Activated naive CD8-positive, alpha-beta T cell (primary cell): Measurements from ENCODE around the gene TBX5.

Source experiments
- H3K27ac Mint-ChIP-seq: one replicate; pipeline ENCODE4 v1.8.0; 2021; ENCODE audit warnings: mixed read lengths
- H3K27me3 Mint-ChIP-seq: one replicate; pipeline ENCODE4 v1.8.0; 2021; ENCODE audit warnings: mixed read lengths
- H3K36me3 Mint-ChIP-seq: one replicate; pipeline ENCODE4 v1.8.0; 2021; ENCODE audit warnings: mixed read lengths
- H3K4me1 Mint-ChIP-seq: one replicate; pipeline ENCODE4 v1.8.0; 2021; ENCODE audit warnings: low read depth, mixed read lengths
- H3K4me3 Mint-ChIP-seq: one replicate; pipeline ENCODE4 v1.8.0; 2021; ENCODE audit warnings: mild to moderate bottlenecking, mixed read lengths
- H3K9me3 Mint-ChIP-seq: one replicate; pipeline ENCODE4 v1.8.0; 2021; ENCODE audit warnings: low read depth, mixed read lengths

Gene TBX5

GRCh38 chr12:114405519-114406271, at the start of gene TBX5:
Gene TBX5, minus strand, starts transcription at chr12:114406144. Its CDS starts 2,246 bp downstream, at chr12:114403898.
- Mint-ChIP-seq H3K27ac (no peak within 1 kb of the TSS), H3K4me1 (peaks cover 14% of the 10 kb centered on the region), H3K9me3 (no peaks in the 10 kb centered on the region), H3K36me3 (no peaks in the 10 kb centered on the region), H3K4me3 (no peak within 1 kb of the TSS), H3K27me3 (peaks cover 52% of the 10 kb centered on the region)

GRCh38 chr12:114451657-114452056, 45.7 kb upstream of the TBX5 start:
- Mint-ChIP-seq H3K4me1 (no peaks in the 10 kb centered on the region), H3K4me3 (no peak overlapping the region), H3K27me3 (peaks cover 43% of the 10 kb centered on the region), H3K9me3 (no peaks in the 10 kb centered on the region), H3K27ac (no peak overlapping the region), H3K36me3 (no peaks in the 10 kb centered on the region)

DNA sequence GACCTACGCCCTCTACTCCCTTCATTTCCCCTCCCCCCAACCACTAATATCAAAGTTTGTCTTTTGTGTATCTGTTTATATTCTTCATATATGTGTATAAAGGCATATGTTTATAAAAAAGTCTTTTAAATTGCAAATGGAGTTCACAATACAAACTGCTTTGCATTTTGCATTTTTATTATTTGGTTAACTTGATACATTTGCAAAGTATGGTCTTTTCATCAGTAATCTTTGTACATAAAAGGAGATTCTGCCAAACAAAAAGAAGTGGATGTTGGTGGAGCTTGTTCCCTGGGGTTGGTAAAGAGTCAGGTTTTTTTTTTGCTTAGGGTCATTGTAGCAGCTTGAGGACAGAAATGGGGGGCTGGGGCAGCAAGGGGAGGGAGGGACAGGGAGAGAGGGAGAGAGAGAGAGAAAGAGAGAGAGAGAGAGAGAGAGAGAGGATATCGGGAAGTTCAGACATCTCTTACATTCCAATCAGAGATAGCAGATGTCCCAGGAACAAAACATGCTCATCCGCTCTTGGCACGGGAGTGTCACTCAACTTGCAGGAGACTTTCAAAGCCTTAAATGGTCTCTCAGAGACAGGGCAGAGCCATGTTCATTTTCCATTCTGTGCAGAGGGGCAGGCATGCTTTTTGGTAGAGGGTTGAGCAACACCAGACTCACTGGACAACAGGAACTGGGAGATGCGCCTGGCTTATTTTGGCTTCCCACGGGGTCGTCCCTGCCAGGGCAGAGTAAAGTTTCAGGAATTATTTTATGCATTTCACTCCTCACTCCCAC, 44.8 kb upstream of the TBX5 start:
- Mint-ChIP-seq H3K27me3 (peaks cover 45% of the 10 kb centered on the region), H3K4me3 (no peak overlapping the region), H3K36me3 (no peaks in the 10 kb centered on the region), H3K4me1 (no peaks in the 10 kb centered on the region), H3K9me3 (no peaks in the 10 kb centered on the region), H3K27ac (no peak overlapping the region)

GRCh38 chr12:114450019-114450418, 44.1 kb upstream of the TBX5 start:
- H3K9me3 Mint-ChIP-seq = no peaks in the 10 kb centered on the region
- H3K4me3 Mint-ChIP-seq = no peak overlapping the region
- no peak overlapping the region for H3K27ac Mint-ChIP-seq
- H3K36me3 Mint-ChIP-seq = no peaks in the 10 kb centered on the region
- H3K27me3 Mint-ChIP-seq = peaks cover 44% of the 10 kb centered on the region
- no peaks in the 10 kb centered on the region for H3K4me1 Mint-ChIP-seq

DNA sequence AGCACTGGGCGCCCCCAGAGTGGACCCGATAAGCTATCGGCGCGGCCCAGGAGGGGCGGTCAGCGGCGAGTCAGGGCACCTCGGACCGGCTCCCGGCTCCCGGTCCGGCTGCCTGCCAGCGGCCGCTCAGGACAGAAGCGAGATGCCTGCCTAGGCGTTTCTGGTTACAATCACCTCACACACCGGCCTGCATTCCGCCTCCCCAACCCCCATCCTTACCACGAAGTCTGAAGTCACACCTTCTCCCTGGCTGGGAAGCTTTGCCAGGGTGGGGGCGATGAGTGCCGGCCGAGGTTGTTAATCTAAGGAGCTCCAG, 42.6 kb upstream of the TBX5 start:
- no peaks in the 10 kb centered on the region for H3K4me1 Mint-ChIP-seq
- no peak overlapping the region for H3K27ac Mint-ChIP-seq
- H3K36me3 Mint-ChIP-seq = no peaks in the 10 kb centered on the region
- H3K27me3 Mint-ChIP-seq = peaks cover 49% of the 10 kb centered on the region
- H3K4me3 Mint-ChIP-seq = no peak overlapping the region
- H3K9me3 Mint-ChIP-seq = no peaks in the 10 kb centered on the region

DNA sequence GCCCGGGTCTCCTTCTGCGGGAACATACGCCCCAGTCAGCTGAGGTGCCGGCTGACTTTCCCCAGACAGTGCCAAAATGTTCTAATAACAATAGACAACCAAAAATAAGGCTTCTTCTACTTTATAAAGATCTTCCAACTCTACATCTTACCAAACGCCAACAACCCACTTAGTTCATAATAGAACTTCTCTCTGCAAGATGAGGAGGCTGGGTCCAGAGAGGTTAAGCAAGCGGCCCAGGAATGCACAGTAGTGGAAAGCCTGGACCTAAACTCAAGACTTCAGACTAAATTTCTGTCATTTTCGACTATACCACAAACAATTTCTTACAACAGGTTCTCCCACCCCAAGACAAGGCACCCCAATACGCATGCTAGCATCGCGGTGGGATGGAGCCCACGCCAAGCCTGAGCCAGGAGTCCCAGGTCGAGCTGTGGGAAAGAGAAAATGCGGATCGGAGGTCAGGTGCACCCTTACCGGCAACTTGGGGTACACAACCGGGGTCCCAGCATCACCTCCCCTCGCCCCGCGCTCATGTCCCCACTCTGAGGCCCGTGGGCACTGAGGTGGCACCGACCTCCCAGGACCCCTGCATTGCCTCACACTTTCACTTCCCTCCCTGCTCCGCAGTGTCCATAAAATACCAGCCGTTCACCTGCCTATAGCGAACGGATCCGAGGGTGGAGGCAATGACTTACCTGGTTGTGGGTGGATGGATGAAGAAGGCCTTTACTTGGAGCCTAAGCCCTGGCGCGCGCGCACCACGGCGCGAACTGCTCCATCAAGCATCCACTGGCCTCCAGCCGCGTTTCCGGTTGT, 42.1 kb upstream of the TBX5 start:
- no peaks in the 10 kb centered on the region for H3K36me3 Mint-ChIP-seq
- H3K4me3 Mint-ChIP-seq = no peak overlapping the region
- no peaks in the 10 kb centered on the region for H3K9me3 Mint-ChIP-seq
- no peak overlapping the region for H3K27ac Mint-ChIP-seq
- peaks cover 55% of the 10 kb centered on the region for H3K27me3 Mint-ChIP-seq
- no peaks in the 10 kb centered on the region for H3K4me1 Mint-ChIP-seq

DNA sequence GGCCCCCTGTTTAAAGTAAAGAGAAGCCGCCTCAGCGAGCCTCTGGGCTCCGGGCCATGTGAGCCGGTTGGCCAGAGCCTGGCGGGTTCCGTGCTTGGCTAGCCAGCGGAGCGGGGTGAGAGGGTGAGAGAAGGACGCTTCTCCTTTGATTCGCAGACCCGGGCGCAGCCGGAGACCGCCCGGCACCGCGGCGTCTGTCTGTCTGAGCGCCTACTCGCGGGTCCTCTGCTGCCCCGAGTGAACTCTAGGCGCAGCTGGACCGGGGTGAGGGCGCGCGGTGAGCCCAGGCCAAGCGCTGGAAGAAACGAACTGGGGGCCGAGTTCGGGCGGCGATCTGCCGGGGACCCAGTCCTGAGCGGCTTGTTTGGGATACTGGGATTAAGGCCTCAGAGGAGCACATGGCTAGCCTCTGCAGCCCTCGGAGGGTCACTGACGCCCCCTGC, 41.4 kb upstream of the TBX5 start:
- H3K4me1 Mint-ChIP-seq = no peaks in the 10 kb centered on the region
- H3K4me3 Mint-ChIP-seq = no peak overlapping the region
- H3K27me3 Mint-ChIP-seq = peaks cover 58% of the 10 kb centered on the region
- H3K36me3 Mint-ChIP-seq = no peaks in the 10 kb centered on the region
- H3K27ac Mint-ChIP-seq = no peak overlapping the region
- no peaks in the 10 kb centered on the region for H3K9me3 Mint-ChIP-seq

DNA sequence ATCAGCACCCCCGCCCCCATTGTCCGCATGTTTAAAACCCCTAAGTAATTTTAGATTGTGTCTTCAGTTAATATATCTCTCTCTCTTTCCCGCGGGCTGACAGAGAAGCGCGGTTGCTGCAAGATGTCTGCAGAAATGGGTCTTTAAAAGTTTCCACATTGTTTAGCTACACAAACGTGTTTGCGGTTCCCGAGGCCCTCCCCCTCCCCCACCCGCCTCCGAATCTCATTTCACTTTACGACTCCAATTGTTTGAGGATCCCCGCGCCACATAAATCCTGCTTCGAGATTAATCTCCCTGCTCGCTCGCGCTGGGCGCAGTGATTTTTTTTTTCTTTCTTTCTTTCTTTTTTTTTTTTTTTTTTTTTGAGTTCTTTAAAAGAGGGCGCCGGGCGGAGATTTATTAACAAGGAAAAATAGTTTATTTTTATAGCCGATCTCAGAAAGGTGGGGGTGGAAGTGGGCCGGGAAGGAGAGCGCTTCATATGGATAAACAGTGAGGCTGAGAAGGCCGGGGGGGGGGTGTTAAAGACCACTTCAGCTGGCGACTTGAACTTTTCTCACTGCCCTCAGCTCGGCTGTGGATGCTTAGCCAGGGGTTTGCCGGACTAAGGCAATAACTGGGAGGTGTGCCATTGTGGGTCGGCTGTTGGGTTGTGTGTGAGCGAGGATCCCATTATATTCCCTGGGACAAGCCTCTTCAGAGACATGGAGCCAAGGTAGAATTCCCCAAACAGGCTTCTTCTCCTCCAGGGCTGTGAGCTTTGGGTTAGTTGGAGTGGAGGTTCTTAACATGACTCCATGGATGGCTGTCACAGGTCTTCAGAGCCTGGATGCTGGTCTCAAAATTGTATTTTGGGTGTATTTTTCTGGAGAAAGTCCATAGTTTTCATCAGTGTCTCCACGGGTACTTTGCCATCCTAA, 39.7 kb upstream of the TBX5 start:
- H3K4me3 Mint-ChIP-seq = no peak overlapping the region
- no peaks in the 10 kb centered on the region for H3K4me1 Mint-ChIP-seq
- H3K27me3 Mint-ChIP-seq = peaks cover 56% of the 10 kb centered on the region
- no peaks in the 10 kb centered on the region for H3K9me3 Mint-ChIP-seq
- no peaks in the 10 kb centered on the region for H3K36me3 Mint-ChIP-seq
- no peak overlapping the region for H3K27ac Mint-ChIP-seq

- no peaks in the 10 kb centered on the region for H3K36me3 Mint-ChIP-seq
- H3K9me3 Mint-ChIP-seq = no peaks in the 10 kb centered on the region
- H3K27ac Mint-ChIP-seq = no peak overlapping the region
- no peak overlapping the region for H3K4me3 Mint-ChIP-seq
- no peaks in the 10 kb centered on the region for H3K4me1 Mint-ChIP-seq
- peaks cover 54% of the 10 kb centered on the region for H3K27me3 Mint-ChIP-seq
Measured at GRCh38 chr12:114444422-114445279, 38.7 kb upstream of the TBX5 start.

DNA sequence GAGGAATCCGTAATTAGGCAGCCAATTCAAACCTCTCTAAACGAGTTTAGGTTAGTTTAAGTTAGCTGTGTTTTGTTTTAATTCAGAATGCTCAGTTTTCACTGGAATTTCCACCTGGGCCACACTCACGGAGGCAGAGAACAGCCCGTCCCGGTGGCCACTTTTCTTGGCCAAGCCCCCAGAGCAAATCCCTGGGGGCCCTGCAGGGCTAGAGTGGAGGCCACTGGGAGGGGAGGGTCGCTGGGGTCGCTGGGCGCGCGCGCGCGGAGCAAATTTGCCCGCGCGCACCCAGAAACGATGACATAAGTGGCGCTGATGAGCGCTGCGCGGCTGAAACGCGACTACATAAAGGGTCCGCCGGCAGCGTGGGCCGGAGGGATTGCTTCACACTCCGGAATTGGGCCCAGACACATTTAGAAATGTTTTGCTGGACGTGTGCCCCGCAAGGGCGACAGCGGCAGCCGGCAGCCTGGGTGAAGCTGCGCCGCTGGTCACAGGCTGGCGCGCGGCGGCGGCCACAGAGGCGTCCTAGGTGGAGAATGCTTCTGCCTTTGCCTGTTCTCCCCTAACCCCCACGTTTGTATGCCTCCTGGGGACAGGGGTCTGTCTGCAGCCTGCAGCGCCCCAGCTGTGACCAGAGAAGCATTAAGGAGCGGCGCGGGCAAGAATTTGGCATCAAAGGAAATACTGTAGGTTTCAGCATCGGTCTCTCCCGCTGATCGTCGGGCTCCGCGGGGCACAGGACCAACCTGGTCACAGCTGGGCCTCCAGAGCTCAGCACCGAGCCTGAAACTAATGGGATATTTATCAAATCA, 37.9 kb upstream of the TBX5 start:
- H3K27ac Mint-ChIP-seq = no peak overlapping the region
- H3K36me3 Mint-ChIP-seq = no peaks in the 10 kb centered on the region
- H3K4me1 Mint-ChIP-seq = no peaks in the 10 kb centered on the region
- no peak overlapping the region for H3K4me3 Mint-ChIP-seq
- peaks cover 52% of the 10 kb centered on the region for H3K27me3 Mint-ChIP-seq
- H3K9me3 Mint-ChIP-seq = no peaks in the 10 kb centered on the region

GRCh38 chr12:114442578-114442977, 36.6 kb upstream of the TBX5 start:
- peaks cover 50% of the 10 kb centered on the region for H3K27me3 Mint-ChIP-seq

DNA sequence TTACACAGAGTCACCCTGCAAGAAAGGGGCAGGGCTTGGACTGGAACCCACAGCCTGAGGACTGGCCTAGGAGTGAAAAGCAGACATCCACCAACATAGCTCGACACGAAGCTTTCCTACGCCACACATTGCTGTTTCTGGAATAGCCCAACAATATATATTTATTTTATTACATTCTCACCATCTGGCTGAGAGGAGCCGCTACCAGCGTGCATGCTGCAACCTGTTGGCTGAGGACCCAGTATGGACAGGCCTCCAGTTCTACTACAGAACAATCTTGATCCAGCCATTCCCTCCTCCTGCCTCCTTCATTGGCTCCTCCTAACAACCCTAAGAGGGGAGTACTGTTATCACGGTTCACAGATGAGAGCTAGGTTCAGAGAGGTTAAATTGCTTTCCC, 35.6 kb upstream of the TBX5 start:
- Mint-ChIP-seq H3K36me3 (no peaks in the 10 kb centered on the region), H3K27ac (no peak overlapping the region), H3K27me3 (peaks cover 50% of the 10 kb centered on the region), H3K4me3 (no peak overlapping the region), H3K9me3 (no peaks in the 10 kb centered on the region), H3K4me1 (no peaks in the 10 kb centered on the region)

More at GRCh38 chr12:114442578-114442977, 36.6 kb upstream of the TBX5 start:
- no peak overlapping the region for H3K4me3 Mint-ChIP-seq
- H3K27ac Mint-ChIP-seq = no peak overlapping the region
- H3K36me3 Mint-ChIP-seq = no peaks in the 10 kb centered on the region
- H3K4me1 Mint-ChIP-seq = no peaks in the 10 kb centered on the region
- no peaks in the 10 kb centered on the region for H3K9me3 Mint-ChIP-seq

DNA sequence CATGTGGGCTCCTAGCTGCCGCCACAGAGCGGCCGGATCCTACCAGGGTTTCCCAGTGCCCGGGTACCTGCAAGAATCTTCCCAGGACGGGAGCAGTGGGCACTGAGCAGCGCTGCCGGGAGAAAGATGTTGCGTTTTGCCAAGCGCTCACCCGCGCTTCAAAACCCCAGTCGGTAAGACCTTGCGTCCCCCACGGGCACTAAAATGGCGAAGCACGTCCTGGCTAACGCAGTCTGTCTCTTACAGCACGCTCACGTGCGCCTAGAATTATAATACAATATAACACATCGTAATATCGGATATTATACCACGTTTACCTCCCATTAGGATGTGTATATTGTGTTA, 35.1 kb upstream of the TBX5 start:
- no peaks in the 10 kb centered on the region for H3K9me3 Mint-ChIP-seq
- H3K27me3 Mint-ChIP-seq = peaks cover 51% of the 10 kb centered on the region
- no peak overlapping the region for H3K27ac Mint-ChIP-seq
- H3K4me3 Mint-ChIP-seq = no peak overlapping the region
- no peaks in the 10 kb centered on the region for H3K4me1 Mint-ChIP-seq
- no peaks in the 10 kb centered on the region for H3K36me3 Mint-ChIP-seq
